Liver (tissue), 3 donors: ENCODE results near the gene C21orf58.

Experiments
- CTCF ChIP-seq: fragments of 150-350 bp; IDR thresholded peaks from 2 replicates; pipeline ENCODE4 v1.5.1; 2017; ENCODE audit warnings: improper control_type of control experiment, low read depth, low read length; ENCODE audit not compliant: missing input control
- HNF4A ChIP-seq, 2 donors: conservative IDR thresholded peaks; 2 replicates each; pipeline ENCODE4 v1.6.1; 2016; ENCODE audit warnings: antibody characterized with exemption in 2 of 2, mild to moderate bottlenecking in 2 of 2
- REST ChIP-seq: IDR thresholded peaks from 2 replicates; pipeline ENCODE4 v1.6.1; 2016; ENCODE audit warnings: antibody characterized with exemption, mild to moderate bottlenecking
- donor health status: healthy.
- donor health status: healthy.

- no peak for TF ChIP-seq HNF4A (conservative IDR thresholded peaks at IDR 0.05)
- TF ChIP-seq CTCF, result no peak
- TF ChIP-seq REST, result no peak
Measured at GRCh38 chr21:46366091-46366490, 42.4 kb upstream of the C21orf58 start.
